PFSK-1 (cell line): Measurements from ENCODE around the gene PTGFR.

Experiments used
- POLR2AphosphoS5 ChIP-seq: IDR thresholded peaks from 2 replicates; pipeline ENCODE4 v1.6.1; 2012; ENCODE audit warnings: low read depth, mild to moderate bottlenecking, control low read depth, low read length, moderate library complexity
- SIN3A ChIP-seq: IDR thresholded peaks from 2 replicates; pipeline ENCODE4 v1.6.1; 2012; ENCODE audit warnings: mild to moderate bottlenecking, low read length, moderate library complexity, borderline replicate concordance; ENCODE audit not compliant: insufficient read depth
- TAF1 ChIP-seq: IDR thresholded peaks from 2 replicates; pipeline ENCODE4 v1.6.1; 2012; ENCODE audit warnings: low read length, control low read depth, borderline replicate concordance; ENCODE audit not compliant: insufficient read depth
- TF ChIP-seq, protein P1 (sequence below), 2 experiments: IDR thresholded peaks; 2 replicates each; pipeline versions ENCODE4 v1.6.1 to v1.8.0; 2011 to 2012; ENCODE audit warnings: low read depth in 2 of 2, low read length in 2 of 2, control low read depth in 1 of 2, inconsistent platforms in 1 of 2, mild to moderate bottlenecking in 1 of 2, moderate library complexity in 1 of 2; ENCODE audit not compliant: insufficient read depth in 1 of 2

DNA sequence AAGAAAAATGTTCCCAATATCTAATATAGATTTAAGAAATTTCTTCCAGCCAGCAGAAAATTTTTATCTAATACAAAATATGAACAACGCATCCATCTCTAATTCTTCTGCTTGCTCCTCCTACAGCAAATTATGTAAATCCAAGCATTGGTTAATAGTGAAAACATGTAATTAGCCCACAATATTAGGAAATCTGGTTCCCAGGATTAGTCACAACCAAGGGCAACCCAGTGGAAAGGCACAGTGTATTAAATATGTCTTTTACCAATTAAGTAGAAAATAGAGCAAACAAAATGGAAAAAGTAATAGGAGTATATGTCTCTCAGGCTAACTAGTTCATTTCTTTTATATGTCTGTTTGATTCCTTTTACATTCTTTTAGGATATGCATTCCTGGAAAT is 70.0 kb downstream of the PTGFR start:
- TF ChIP-seq POLR2AphosphoS5 (no peak), TAF1 (no peak), SIN3A (no peak)
- TF ChIP-seq, protein P1, sequence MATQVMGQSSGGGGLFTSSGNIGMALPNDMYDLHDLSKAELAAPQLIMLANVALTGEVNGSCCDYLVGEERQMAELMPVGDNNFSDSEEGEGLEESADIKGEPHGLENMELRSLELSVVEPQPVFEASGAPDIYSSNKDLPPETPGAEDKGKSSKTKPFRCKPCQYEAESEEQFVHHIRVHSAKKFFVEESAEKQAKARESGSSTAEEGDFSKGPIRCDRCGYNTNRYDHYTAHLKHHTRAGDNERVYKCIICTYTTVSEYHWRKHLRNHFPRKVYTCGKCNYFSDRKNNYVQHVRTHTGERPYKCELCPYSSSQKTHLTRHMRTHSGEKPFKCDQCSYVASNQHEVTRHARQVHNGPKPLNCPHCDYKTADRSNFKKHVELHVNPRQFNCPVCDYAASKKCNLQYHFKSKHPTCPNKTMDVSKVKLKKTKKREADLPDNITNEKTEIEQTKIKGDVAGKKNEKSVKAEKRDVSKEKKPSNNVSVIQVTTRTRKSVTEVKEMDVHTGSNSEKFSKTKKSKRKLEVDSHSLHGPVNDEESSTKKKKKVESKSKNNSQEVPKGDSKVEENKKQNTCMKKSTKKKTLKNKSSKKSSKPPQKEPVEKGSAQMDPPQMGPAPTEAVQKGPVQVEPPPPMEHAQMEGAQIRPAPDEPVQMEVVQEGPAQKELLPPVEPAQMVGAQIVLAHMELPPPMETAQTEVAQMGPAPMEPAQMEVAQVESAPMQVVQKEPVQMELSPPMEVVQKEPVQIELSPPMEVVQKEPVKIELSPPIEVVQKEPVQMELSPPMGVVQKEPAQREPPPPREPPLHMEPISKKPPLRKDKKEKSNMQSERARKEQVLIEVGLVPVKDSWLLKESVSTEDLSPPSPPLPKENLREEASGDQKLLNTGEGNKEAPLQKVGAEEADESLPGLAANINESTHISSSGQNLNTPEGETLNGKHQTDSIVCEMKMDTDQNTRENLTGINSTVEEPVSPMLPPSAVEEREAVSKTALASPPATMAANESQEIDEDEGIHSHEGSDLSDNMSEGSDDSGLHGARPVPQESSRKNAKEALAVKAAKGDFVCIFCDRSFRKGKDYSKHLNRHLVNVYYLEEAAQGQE (IDR thresholded peaks at IDR 0.05; ENCODE audit: insufficient read depth in 1 of 2, low read depth in 2 of 2, low read length in 2 of 2): no peak
